OCI-LY3 (cell line): ENCODE data around the gene VWA2.

ENCODE experiments used
- H2AFZ ChIP-seq: fragments of 200-600, 300-600 bp; shearing (Covaris generic); 2 replicates; pipeline ENCODE4 v1.6.0; 2014; ENCODE audit warnings: antibody characterized with exemption, low read depth, low read length
- H3K27ac ChIP-seq: fragments of 200-600, 300-600 bp; sonication (generic); 2 replicates; pipeline ENCODE4 v1.5.1; 2014; ENCODE audit warnings: mild to moderate bottlenecking, low read length, moderate library complexity, mixed read lengths
- H3K27me3 ChIP-seq: fragments of 200-600, 300-600 bp; sonication (generic); 2 replicates; pipeline ENCODE4 v1.6.1; 2014; ENCODE audit warnings: low read depth, low read length, mixed read lengths
- H3K36me3 ChIP-seq: fragments of 200-600, 300-600 bp; sonication (generic); replicated peaks from 2 replicates; pipeline ENCODE3; 2014; ENCODE audit warnings: low read depth, low read length, mixed read lengths
- H3K4me1 ChIP-seq: fragments of 300-600, 200-600 bp; sonication (generic); 2 replicates; pipeline ENCODE4 v1.6.1; 2014; ENCODE audit warnings: low read length, mixed read lengths
- H3K4me2 ChIP-seq: fragments of 200-600, 300-600 bp; sonication (generic); 2 replicates; pipeline ENCODE4 v1.6.1; 2014; ENCODE audit warnings: low read length, mixed read lengths
- H3K4me3 ChIP-seq: fragments of 300-600, 200-600 bp; sonication (generic); 2 replicates; pipeline ENCODE4 v1.5.1; 2014; ENCODE audit warnings: antibody characterized with exemption, mild to moderate bottlenecking, low read length, moderate library complexity
- H3K79me2 ChIP-seq: fragments of 300-600, 200-600 bp; shearing (Covaris generic); 2 replicates; pipeline ENCODE4 v1.6.1; 2014; ENCODE audit warnings: mild to moderate bottlenecking, low read length, mixed read lengths
- H3K9ac ChIP-seq: fragments of 300-600, 200-600 bp; shearing (Covaris generic); 2 replicates; pipeline ENCODE4 v1.6.0; 2014; ENCODE audit warnings: mild to moderate bottlenecking, low read length, moderate library complexity
- H3K9me3 ChIP-seq: fragments of 200-600, 300-600 bp; shearing (Covaris generic); 2 replicates; pipeline ENCODE4 v1.6.1; 2014; ENCODE audit warnings: low read length, mixed read lengths; ENCODE audit not compliant: insufficient read depth
- H4K20me1 ChIP-seq: fragments of 200-600, 300-600 bp; sonication (generic); 2 replicates; pipeline ENCODE4 v1.6.1; 2016; ENCODE audit warnings: low read length, mixed read lengths; ENCODE audit not compliant: insufficient read depth
- CTCF ChIP-seq: fragments of 200-600, 300-600 bp; sonication (generic); IDR thresholded peaks from 2 replicates; pipeline ENCODE4 v1.5.1; 2014; ENCODE audit warnings: antibody characterized with exemption, low read length, low read depth
- EZH2phosphoT487 ChIP-seq: fragments of 200-600 bp; shearing (Covaris generic); IDR thresholded peaks from 2 replicates; pipeline ENCODE4 v1.6.1; 2018; ENCODE audit warnings: antibody characterized with exemption, mixed run types, low read depth

VWA2 gene

GRCh38 chr10:114239117-114239993 is at the start of gene VWA2:
VWA2 (plus strand) TSS chr10:114239254; CDS start chr10:114248714, 9,460 bp downstream.
- Histone ChIP-seq H3K9me3 (no peaks in the 10 kb centered on the region), H3K9ac (no peak within 1 kb of the TSS), H4K20me1 (no peaks in the 10 kb centered on the region), H3K4me1 (no peaks in the 10 kb centered on the region), H3K36me3 (no peaks in the 10 kb centered on the region), H3K27me3 (peaks cover 7% of the 10 kb centered on the region), H3K79me2 (no peaks in the 10 kb centered on the region), H3K4me2 (no peak within 1 kb of the TSS), H3K27ac (no peak within 1 kb of the TSS), H3K4me3 (no peak within 1 kb of the TSS), H2AFZ (no peak within 1 kb of the TSS)
- TF ChIP-seq CTCF, result no peak

- Histone ChIP-seq H4K20me1 (0 out of 2 replicates have a peak, but pooled peaks cover 4% of the 10 kb centered on the region), H2AFZ (no peak overlapping the region), H3K27me3 (peaks cover 32% of the 10 kb centered on the region), H3K79me2 (no peaks in the 10 kb centered on the region), H3K4me3 (no peak overlapping the region), H3K9me3 (no peaks in the 10 kb centered on the region), H3K27ac (no peak overlapping the region), H3K4me1 (peaks cover 20% of the 10 kb centered on the region), H3K4me2 (no peak overlapping the region), H3K36me3 (no peaks in the 10 kb centered on the region), H3K9ac (no peak overlapping the region)
- TF ChIP-seq EZH2phosphoT487 (no peak), CTCF (no peak)
Measured at GRCh38 chr10:114189700-114190099, 49.4 kb upstream of the VWA2 start.

- TF ChIP-seq EZH2phosphoT487 (no peak), CTCF (no peak)
- Histone ChIP-seq H3K27ac (no peak overlapping the region), H3K9ac (no peak overlapping the region), H3K9me3 (no peaks in the 10 kb centered on the region), H3K27me3 (peaks cover 31% of the 10 kb centered on the region), H2AFZ (no peak overlapping the region), H4K20me1 (no peaks in the 10 kb centered on the region), H3K79me2 (no peaks in the 10 kb centered on the region), H3K4me1 (no peaks in the 10 kb centered on the region), H3K4me2 (no peak overlapping the region), H3K36me3 (no peaks in the 10 kb centered on the region), H3K4me3 (no peak overlapping the region)
Measured at GRCh38 chr10:114195079-114195478, 44.0 kb upstream of the VWA2 start.

- Histone ChIP-seq H3K79me2 (no peaks in the 10 kb centered on the region), H3K4me3 (no peak overlapping the region), H3K36me3 (no peaks in the 10 kb centered on the region), H3K4me1 (no peaks in the 10 kb centered on the region), H3K9me3 (no peaks in the 10 kb centered on the region), H3K9ac (no peak overlapping the region), H3K4me2 (no peak overlapping the region), H2AFZ (no peak overlapping the region), H4K20me1 (no peaks in the 10 kb centered on the region), H3K27me3 (peaks cover 17% of the 10 kb centered on the region; the same call in 1 of the 2 replicates), H3K27ac (no peak overlapping the region)
- TF ChIP-seq CTCF (no peak), EZH2phosphoT487 (no peak)
Measured at GRCh38 chr10:114199239-114199638, 39.8 kb upstream of the VWA2 start.
